Esophagus squamous epithelium (tissue), 4 donors: Measurements from ENCODE around the gene SERINC3.

ENCODE experiments used
- POLR2A ChIP-seq, 4 donors: fragments of 450-650 bp; IDR thresholded peaks; one replicate each; pipeline ENCODE4 v1.6.1; 2017; ENCODE audit warnings: antibody characterized with exemption in 4 of 4, mild to moderate bottlenecking in 4 of 4, moderate library complexity in 3 of 4
- TF ChIP-seq, protein P1 (sequence below), 6 experiments: fragments of 450-650 bp in 4 of 6; fragments of 200-600 bp in 2 of 6; sonication (generic) in 2 of 6; IDR thresholded peaks; one replicate each; pipeline ENCODE4 v1.5.1; 2016 to 2019; ENCODE audit warnings: antibody characterized with exemption in 6 of 6, mild to moderate bottlenecking in 4 of 6, moderate library complexity in 4 of 6

DNA sequence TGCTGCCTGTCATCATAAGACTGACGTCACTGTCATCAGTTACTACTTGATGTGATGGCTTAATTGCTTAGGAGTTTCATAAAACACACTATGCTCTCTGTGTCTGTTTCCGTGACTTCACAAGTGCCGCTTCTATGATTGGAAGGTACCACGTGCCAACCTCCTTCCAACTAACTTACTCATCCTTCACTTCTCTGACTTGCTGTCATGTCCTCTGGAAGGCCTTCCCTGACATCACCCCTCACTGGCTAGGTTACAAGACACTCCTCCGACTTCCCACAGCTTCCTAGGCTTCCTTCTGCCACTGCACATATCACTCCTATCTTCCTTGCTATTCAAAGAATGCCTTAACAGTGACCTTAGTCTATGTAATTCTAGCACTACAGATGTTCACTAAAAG is 20.4 kb downstream of the SERINC3 start:
- TF ChIP-seq, protein P1, sequence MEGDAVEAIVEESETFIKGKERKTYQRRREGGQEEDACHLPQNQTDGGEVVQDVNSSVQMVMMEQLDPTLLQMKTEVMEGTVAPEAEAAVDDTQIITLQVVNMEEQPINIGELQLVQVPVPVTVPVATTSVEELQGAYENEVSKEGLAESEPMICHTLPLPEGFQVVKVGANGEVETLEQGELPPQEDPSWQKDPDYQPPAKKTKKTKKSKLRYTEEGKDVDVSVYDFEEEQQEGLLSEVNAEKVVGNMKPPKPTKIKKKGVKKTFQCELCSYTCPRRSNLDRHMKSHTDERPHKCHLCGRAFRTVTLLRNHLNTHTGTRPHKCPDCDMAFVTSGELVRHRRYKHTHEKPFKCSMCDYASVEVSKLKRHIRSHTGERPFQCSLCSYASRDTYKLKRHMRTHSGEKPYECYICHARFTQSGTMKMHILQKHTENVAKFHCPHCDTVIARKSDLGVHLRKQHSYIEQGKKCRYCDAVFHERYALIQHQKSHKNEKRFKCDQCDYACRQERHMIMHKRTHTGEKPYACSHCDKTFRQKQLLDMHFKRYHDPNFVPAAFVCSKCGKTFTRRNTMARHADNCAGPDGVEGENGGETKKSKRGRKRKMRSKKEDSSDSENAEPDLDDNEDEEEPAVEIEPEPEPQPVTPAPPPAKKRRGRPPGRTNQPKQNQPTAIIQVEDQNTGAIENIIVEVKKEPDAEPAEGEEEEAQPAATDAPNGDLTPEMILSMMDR (IDR thresholded peaks at IDR 0.05), result no peak
- TF ChIP-seq POLR2A (IDR thresholded peaks at IDR 0.05), result no peak
